ENCODE results near the gene SMIM35.

Gene SMIM35

GRCh38 chr11:118095967-118096367 is 9.2 kb upstream of the SMIM35 start:
- no peaks in the 10 kb centered on the region for H3K36me3 ChIP-seq (ENCODE audit: insufficient read depth, low read length)
- no peak overlapping the region for H3K9ac ChIP-seq (ENCODE audit: low read length)
- H3K4me1 ChIP-seq (ENCODE audit: insufficient read depth, low read length, severe bottlenecking) = no peaks in the 10 kb centered on the region
- H3K27me3 ChIP-seq (ENCODE audit: insufficient read depth, low read length) = peaks cover 4% of the 10 kb centered on the region; the same call in 1 of the 2 replicates
- no peaks in the 10 kb centered on the region for H4K20me1 ChIP-seq (ENCODE audit: insufficient read depth, low read length)
- H3K9me2 ChIP-seq (ENCODE audit: low read depth, low read length) = no peaks in the 10 kb centered on the region
- no peaks in the 10 kb centered on the region for H3K79me2 ChIP-seq (ENCODE audit: insufficient read depth, low read length)
- H3F3A ChIP-seq (ENCODE audit: insufficient read depth, low read length) = no peaks in the 10 kb centered on the region
- TF ChIP-seq CTCF (IDR thresholded peaks at IDR 0.05; ENCODE audit: low read length) (no peak), EZH2 (IDR thresholded peaks at IDR 0.05; ENCODE audit: borderline replicate concordance, low read length) (no peak)
- no peak overlapping the region for H3K27ac ChIP-seq (ENCODE audit: low read depth, low read length, poor library complexity, severe bottlenecking)
- no peak overlapping the region for H3K4me2 ChIP-seq (ENCODE audit: low read length)
- H3K9me3 ChIP-seq (ENCODE audit: low read length) = no peaks in the 10 kb centered on the region
- H3K4me3 ChIP-seq (ENCODE audit: low read depth, low read length, poor library complexity, severe bottlenecking) = no peak overlapping the region
- H2AFZ ChIP-seq (ENCODE audit: low read length) = no peak overlapping the region

- H3K4me2 ChIP-seq (ENCODE audit: low read length) = no peak overlapping the region
- H2AFZ ChIP-seq (ENCODE audit: low read length) = no peak overlapping the region
Measured at GRCh38 chr11:118095493-118095892, 8.7 kb upstream of the SMIM35 start.

GRCh38 chr11:118092907-118093571 is 6.3 kb upstream of the SMIM35 start:
- TF ChIP-seq CTCF (IDR thresholded peaks at IDR 0.05; ENCODE audit: low read length) (no peak), EZH2 (IDR thresholded peaks at IDR 0.05; ENCODE audit: borderline replicate concordance, low read length) (no peak)
- no peaks in the 10 kb centered on the region for H3K9me3 ChIP-seq (ENCODE audit: low read length)
- H3K4me3 ChIP-seq (ENCODE audit: low read depth, low read length, poor library complexity, severe bottlenecking) = no peak overlapping the region
- no peaks in the 10 kb centered on the region for H3K9me2 ChIP-seq (ENCODE audit: low read depth, low read length)
- no peak overlapping the region for H3K27ac ChIP-seq (ENCODE audit: low read depth, low read length, poor library complexity, severe bottlenecking)
- H3K9ac ChIP-seq (ENCODE audit: low read length) = no peak overlapping the region
- no peaks in the 10 kb centered on the region for H4K20me1 ChIP-seq (ENCODE audit: insufficient read depth, low read length)
- H3K4me2 ChIP-seq (ENCODE audit: low read length) = no peak overlapping the region
- peaks cover under 1% of the 10 kb centered on the region; the same call in 1 of the 2 replicates for H3K27me3 ChIP-seq (ENCODE audit: insufficient read depth, low read length)
- no peaks in the 10 kb centered on the region for H3K79me2 ChIP-seq (ENCODE audit: insufficient read depth, low read length)
- H3F3A ChIP-seq (ENCODE audit: insufficient read depth, low read length) = no peaks in the 10 kb centered on the region
- H3K36me3 ChIP-seq (ENCODE audit: insufficient read depth, low read length) = no peaks in the 10 kb centered on the region; the same call in 1 of the 2 replicates
- H2AFZ ChIP-seq (ENCODE audit: low read length) = no peak overlapping the region
- H3K4me1 ChIP-seq (ENCODE audit: insufficient read depth, low read length, severe bottlenecking) = no peaks in the 10 kb centered on the region

More at GRCh38 chr11:118095493-118095892, 8.7 kb upstream of the SMIM35 start:
- H3K9me2 ChIP-seq (ENCODE audit: low read depth, low read length) = no peaks in the 10 kb centered on the region
- no peak for TF ChIP-seq CTCF (IDR thresholded peaks at IDR 0.05; ENCODE audit: low read length)
- H3K27me3 ChIP-seq (ENCODE audit: insufficient read depth, low read length) = peaks cover 4% of the 10 kb centered on the region; the same call in 1 of the 2 replicates
- H3K9ac ChIP-seq (ENCODE audit: low read length) = no peak overlapping the region
- no peaks in the 10 kb centered on the region for H3K4me1 ChIP-seq (ENCODE audit: insufficient read depth, low read length, severe bottlenecking)
- H3F3A ChIP-seq (ENCODE audit: insufficient read depth, low read length) = no peaks in the 10 kb centered on the region
- no peak overlapping the region for H3K27ac ChIP-seq (ENCODE audit: low read depth, low read length, poor library complexity, severe bottlenecking)
- no peaks in the 10 kb centered on the region for H3K9me3 ChIP-seq (ENCODE audit: low read length)
- no peaks in the 10 kb centered on the region for H4K20me1 ChIP-seq (ENCODE audit: insufficient read depth, low read length)
- H3K36me3 ChIP-seq (ENCODE audit: insufficient read depth, low read length) = no peaks in the 10 kb centered on the region
- no peaks in the 10 kb centered on the region for H3K79me2 ChIP-seq (ENCODE audit: insufficient read depth, low read length)
- H3K4me3 ChIP-seq (ENCODE audit: low read depth, low read length, poor library complexity, severe bottlenecking) = no peak overlapping the region
